GM12891 (cell line): ENCODE measurements around the gene SERPINE2. TPM values are rescaled to one million over a fixed set of nuclear protein-coding genes. Genes with fewer than 3 reads are reported as not detected.

Source experiments
- DNase-seq: peaks from one replicate; pipeline ENCODE4 v3.0.0; 2011; ENCODE audit warnings: low spot score; ENCODE audit not compliant: insufficient read length
- FAIRE-seq: peaks from 2 replicates; lab custom pipeline; 2011; peaks lifted over from hg19 to GRCh38; lab: Jason Lieb, UNC
- PAX5 ChIP-seq: IDR thresholded peaks from 2 replicates; pipeline ENCODE4 v1.6.1; 2011; ENCODE audit warnings: low read length, moderate library complexity, mild to moderate bottlenecking; ENCODE audit not compliant: insufficient read depth, severe bottlenecking
- POLR2A ChIP-seq: IDR thresholded peaks from 2 replicates; pipeline ENCODE4 v1.6.1; 2011; ENCODE audit warnings: low read depth, low read length, control low read depth
- POLR2AphosphoS5 ChIP-seq: IDR thresholded peaks from 2 replicates; pipeline ENCODE4 v1.6.1; 2011; ENCODE audit warnings: low read depth, low read length, control low read depth
- POU2F2 ChIP-seq: IDR thresholded peaks from 2 replicates; pipeline ENCODE4 v1.6.1; 2011; ENCODE audit warnings: low read depth, mild to moderate bottlenecking, control low read depth, low read length, moderate library complexity
- SPI1 ChIP-seq: IDR thresholded peaks from 2 replicates; pipeline ENCODE4 v1.6.1; 2011; ENCODE audit warnings: low read depth, low read length, control low read depth
- TAF1 ChIP-seq: IDR thresholded peaks from 2 replicates; pipeline ENCODE4 v1.6.1; 2011; ENCODE audit warnings: low read depth, low read length, control low read depth
- polyA plus RNA-seq: library from polyadenylated mRNA; unstranded; fragments of >200 nt; gene quantifications from one replicate; pipeline ENCODE4 v1.2.1, GENCODE V29; 2012; ENCODE audit warnings: low read depth, missing spikeins, inconsistent platforms; ENCODE audit not compliant: missing spikeins

Gene SERPINE2, protein sequence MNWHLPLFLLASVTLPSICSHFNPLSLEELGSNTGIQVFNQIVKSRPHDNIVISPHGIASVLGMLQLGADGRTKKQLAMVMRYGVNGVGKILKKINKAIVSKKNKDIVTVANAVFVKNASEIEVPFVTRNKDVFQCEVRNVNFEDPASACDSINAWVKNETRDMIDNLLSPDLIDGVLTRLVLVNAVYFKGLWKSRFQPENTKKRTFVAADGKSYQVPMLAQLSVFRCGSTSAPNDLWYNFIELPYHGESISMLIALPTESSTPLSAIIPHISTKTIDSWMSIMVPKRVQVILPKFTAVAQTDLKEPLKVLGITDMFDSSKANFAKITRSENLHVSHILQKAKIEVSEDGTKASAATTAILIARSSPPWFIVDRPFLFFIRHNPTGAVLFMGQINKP
- polyA plus RNA-seq, result 0.04 TPM

DNA sequence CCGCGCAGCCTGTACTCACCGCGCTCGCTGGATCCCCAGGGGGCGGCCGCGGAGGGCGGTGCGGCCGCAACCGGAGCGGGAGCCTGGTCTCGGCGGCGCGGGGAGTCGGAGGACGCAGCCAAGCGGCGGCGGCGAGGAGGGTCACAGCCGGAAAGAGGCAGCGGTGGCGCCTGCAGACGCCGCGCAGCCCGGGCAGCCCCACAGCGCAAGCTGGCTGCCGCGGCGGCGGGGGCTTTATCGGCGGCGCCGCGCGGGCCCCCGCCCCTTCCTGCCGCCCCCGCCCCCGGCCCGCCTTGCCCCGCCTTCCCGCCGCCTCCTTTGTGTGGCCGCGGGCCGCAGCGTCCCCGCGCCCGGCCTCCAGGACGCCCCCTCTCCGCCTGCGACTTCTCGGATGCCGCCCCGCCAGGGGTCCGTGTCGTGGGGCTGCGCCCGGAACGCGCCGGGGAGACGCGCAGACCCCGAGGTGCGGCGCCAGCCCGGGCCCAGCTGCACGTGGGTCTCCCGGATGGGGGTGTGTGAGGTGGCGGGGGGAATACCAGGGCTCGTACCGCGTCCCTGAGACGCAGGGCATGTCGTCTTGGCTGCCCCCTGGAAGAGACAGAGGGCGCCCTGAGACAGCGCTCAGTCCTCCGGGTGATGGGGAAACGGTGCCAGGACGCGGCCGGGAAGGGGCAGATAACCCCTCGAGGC, at the start of gene SERPINE2:
Gene SERPINE2 (minus strand): TSS at position 207 of the 690 bp plus-strand sequence. CDS start 37,386 bp downstream, outside the sequence.
- peak; percentile 43 for DNase-seq
- peak; percentile 9 for FAIRE-seq
- TF ChIP-seq PAX5, result no peak
- no peak for TF ChIP-seq TAF1
- TF ChIP-seq POU2F2, result no peak
- no peak for TF ChIP-seq SPI1
- TF ChIP-seq POLR2AphosphoS5, result no peak

DNA sequence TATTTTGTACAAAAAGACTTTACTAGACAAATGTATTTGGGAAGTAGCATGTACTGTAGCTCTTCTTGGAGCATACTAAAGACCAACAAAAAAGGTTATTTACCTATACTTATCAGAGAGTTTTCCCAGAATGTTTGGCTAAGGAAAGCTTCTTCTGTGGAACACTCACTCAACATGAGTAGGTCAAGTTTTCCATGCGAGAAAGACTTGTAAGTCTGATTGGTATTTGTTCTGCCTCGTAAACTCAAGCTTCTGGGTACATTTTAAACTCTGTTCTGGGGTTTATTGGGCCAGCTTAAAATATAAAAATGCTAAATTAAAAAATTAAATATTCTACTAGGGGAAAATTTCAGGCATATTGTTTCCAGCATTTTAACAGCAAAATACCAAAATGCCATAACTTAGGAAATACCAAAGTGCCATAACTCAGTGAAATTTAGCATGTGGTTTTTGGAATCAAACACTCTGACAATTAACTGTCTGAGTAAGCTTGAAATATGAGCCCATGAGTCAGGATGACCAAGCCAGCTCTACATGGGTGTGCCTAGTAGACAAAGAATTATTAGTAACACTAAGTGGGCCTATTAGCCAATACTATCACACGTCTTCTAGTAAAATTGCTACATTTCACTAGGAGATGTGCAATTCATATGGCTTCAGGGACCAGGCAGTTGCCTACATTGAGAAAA, 47.3 kb upstream of the SERPINE2 start:
- FAIRE-seq (no peak), DNase-seq (no peak)

DNA sequence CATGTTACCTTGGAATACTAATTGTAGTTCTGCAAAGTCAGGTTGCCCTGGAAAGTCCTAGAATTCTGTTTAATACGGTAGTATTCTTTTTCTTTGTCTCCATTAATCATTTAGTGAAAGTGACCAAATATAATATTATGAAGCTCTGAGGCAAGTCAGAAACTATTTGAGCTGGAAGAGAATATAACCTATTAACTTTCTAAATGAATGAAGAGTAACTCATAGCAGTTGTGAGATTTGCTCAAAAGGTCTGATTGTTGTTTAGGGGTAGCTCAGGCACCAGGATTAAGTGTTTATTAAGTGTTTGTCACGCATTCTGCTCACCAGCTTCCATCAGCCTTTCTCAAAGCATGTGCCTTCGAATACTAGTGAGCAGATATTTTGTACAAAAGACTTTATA, 46.7 kb upstream of the SERPINE2 start:
- DNase-seq (no peak), FAIRE-seq (no peak)
- TF ChIP-seq PAX5 (no peak), POU2F2 (no peak), POLR2A (no peak), POLR2AphosphoS5 (no peak), TAF1 (no peak), SPI1 (no peak)

More for the DNA sequence above, 47.3 kb upstream of the SERPINE2 start:
- TF ChIP-seq POU2F2, result no peak
- no peak for TF ChIP-seq POLR2A
- no peak for TF ChIP-seq TAF1
- no peak for TF ChIP-seq POLR2AphosphoS5
- TF ChIP-seq SPI1, result no peak
- TF ChIP-seq PAX5, result no peak

DNA sequence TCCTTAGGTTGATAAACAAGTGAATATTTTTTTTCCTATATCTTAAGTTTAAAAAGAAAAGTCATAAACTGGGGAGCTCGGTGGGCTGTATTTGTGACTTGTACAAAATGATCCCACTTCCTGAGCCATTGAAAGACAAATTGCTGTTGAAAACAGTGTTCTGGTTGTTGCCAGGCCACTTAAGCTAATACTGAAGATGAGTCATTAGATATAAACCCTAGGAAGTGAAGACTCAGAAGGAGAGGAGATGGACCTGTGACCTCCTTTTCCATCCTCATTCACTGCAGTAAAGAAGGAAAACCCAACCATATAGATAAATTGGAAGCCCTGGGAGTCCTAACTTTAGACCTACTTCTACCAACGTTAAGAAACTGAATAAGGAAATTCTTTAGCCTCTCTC, 46.2 kb upstream of the SERPINE2 start:
- DNase-seq, result no peak
- FAIRE-seq, result no peak

DNA sequence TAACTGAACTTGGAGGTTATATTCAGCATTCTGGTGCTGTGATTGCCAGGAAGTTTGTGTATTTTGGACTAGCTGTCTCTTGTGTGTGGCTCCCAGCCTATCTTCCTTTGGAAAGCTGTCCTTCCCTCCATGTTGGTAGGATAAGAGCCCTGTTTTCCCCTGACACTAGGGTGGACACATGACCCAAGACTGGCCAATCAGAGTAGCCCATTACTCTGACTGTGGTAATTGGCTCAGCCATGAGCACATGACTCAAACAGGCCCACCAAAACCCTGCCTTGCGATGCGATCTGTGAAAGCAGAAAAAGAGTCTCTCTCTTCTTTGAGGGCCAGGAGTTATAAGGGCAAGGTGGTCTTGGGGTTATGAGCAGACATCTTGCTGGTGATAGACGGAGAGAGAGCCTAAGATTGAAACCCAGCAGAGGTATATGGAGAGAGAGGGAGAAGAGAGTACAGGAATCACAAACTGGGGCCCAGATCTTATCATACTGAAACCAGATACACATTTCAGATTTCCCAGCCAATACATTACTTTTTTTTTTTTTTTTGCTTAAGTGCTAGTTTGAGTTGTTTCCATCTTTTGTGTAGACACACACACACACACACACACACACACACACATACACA, 45.3 kb upstream of the SERPINE2 start:
- FAIRE-seq (no peak), DNase-seq (no peak)
- TF ChIP-seq POLR2A (no peak), PAX5 (no peak), POU2F2 (no peak), TAF1 (no peak), SPI1 (no peak), POLR2AphosphoS5 (no peak)

More for the DNA sequence above, 46.2 kb upstream of the SERPINE2 start:
- TF ChIP-seq TAF1 (no peak), POU2F2 (no peak), SPI1 (no peak), POLR2AphosphoS5 (no peak)

DNA sequence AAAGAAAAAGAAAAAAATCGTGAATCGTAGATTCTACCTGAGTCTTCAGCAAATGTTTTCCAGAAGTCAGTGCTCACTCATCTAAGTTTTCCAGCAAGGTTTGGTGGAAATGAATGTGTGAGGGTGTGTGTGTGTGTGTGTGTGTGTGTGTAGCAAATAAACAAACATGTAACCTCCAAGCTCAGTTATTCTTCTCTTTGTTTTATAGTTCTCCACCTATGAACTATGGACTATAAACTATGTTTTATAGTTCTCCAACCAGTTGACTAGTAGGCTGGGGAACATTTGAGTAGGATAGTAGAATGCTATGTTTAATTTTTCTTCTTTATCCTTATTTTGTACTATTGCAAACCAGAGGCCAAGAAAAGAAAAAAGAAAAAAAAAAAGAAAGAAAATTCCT, 44.6 kb upstream of the SERPINE2 start:
- TF ChIP-seq TAF1, result no peak
- TF ChIP-seq POLR2AphosphoS5, result no peak
- no peak for TF ChIP-seq POU2F2
- TF ChIP-seq PAX5, result no peak
- no peak for TF ChIP-seq SPI1
- TF ChIP-seq POLR2A, result no peak
- no peak for FAIRE-seq
- DNase-seq, result no peak

DNA sequence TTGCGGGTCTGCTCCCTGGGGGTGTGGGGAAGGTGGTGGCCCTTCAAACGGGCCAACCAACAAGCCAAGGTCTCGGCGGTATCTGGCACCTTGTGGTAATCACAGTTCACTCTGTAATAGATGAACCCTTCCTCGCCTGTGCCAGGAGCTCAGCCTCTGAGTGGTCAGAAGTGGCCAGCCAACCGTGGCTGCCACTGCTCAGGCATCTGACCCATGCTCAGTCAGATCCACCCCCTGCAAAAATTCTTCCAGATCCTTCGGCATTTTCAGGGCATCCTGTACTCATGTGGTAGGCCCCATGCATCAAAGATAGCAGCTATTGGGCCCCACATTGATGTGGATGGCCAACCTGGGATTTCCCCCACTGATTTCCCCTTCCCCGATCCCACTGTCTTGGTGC, 39.6 kb upstream of the SERPINE2 start:
- TF ChIP-seq PAX5 (no peak), POLR2AphosphoS5 (no peak), TAF1 (no peak), POLR2A (no peak), SPI1 (no peak), POU2F2 (no peak)
- DNase-seq, result no peak

DNA sequence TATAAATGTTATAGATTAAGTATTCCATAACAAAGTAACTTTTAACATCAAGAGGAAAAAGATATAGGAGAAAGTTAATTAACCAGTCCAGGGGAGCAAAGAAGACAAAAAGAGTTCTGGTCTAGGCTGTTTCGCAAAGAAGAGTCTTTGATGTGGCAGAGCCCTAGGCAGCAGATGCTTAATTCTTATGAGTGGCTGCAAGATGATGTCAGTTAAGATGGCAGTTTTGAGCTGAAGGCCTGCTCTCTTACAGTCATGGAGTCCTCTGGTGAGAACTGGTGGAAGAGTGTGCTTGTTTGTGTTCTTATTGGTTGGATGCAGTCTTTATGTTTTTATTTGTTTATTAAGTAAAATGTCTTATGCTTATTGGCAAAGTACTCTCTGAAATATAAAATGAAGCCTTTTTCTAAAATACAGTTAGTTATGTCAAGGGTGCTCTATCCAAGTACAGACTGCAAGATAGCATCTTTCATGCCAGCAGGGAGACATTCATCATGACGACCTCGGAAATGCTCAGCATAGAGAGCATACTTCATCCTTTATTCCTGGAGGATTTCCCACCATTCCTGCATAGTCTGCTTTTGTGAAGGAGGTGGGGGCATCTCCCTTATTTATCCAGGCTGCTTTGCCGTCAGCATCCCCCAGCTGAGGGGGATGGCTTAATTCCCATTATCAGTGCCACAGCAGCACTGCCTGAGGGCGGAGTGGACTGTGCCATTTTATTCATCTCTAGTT, 38.9 kb upstream of the SERPINE2 start:
- TF ChIP-seq POLR2A, result no peak
- TF ChIP-seq SPI1, result no peak
- no peak for TF ChIP-seq TAF1
- no peak for TF ChIP-seq PAX5
- no peak for TF ChIP-seq POU2F2
- TF ChIP-seq POLR2AphosphoS5, result no peak
- DNase-seq (no peak), FAIRE-seq (no peak)

More for the DNA sequence above, 39.6 kb upstream of the SERPINE2 start:
- FAIRE-seq, result no peak

DNA sequence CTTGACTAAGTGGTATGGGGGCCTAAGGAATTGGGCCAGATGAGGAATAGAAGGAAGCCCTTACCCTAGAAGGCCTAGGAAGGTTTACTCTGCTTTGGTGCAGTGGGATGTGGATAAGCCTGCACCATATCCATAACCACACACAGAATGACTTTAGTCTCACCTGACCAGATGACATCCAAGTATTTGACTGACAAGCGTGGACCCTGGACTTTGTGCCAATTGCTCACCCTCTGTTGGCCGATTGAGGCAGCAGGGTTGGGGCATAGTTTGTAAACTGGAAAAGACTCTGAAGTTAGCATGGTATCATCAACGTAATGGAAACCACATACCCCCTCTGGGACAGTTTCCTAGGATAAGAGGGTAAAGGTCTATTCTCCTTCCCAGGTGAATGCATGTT, 36.5 kb upstream of the SERPINE2 start:
- TF ChIP-seq POLR2A (no peak), PAX5 (no peak), POLR2AphosphoS5 (no peak), POU2F2 (no peak), TAF1 (no peak), SPI1 (no peak)
- FAIRE-seq, result no peak

More for the DNA sequence above, 36.5 kb upstream of the SERPINE2 start:
- DNase-seq, result no peak
